HG02852 (cell line): ENCODE measurements around the gene RPS6KA5.
"Not testable (repeated sequence)": the region's sequence is repeated elsewhere in the genome, so short reads cannot be mapped to it uniquely, and the experiment has no call there.

Experiments used
- ATAC-seq: cut with Tn5 transposase; IDR thresholded peaks from one replicate; pipeline ENCODE4 v1.9.1; 2021; ENCODE audit warnings: mild to moderate bottlenecking, moderate library complexity; ENCODE audit not compliant: unreplicated experiment

RPS6KA5 gene

DNA sequence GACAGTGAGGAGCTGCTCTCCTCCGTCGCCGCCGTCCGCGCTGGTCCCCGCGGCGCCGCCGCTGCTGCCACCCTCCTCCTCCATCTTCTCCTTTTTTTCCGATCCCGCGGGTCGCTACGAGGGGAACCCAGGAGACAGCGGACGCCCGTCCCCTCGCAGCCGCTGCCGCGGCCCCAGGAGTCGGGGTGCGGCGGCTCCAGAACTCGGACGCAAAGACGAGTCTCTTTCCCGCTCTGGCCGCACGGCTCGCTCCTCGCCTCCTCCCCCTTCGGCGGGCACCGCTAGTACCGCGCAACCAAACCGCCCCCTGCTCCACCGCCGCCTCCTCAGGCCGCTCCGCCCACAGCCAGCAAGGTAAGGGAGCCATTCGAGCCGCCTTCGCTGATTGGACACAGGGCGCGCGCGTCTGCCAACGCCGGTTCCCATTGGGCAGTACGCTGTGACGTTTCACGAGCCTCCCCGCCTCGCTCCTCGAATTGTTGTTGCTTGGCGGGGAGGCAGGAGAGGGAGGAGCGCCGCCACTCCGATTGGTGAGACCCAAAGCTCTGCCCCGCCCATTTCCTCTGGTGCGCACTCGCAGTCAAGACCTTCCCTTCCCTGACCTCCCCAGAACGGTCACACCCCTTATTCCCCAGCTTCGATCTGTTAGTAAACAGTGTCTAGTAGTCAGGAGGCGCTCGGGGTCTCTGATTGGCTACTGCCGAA, at the start of gene RPS6KA5:
RPS6KA5 (minus strand) TSS at position 291 of the 705 bp plus-strand sequence; CDS start at position 84, 207 bp downstream.
- ATAC-seq = peak; percentile 88

DNA sequence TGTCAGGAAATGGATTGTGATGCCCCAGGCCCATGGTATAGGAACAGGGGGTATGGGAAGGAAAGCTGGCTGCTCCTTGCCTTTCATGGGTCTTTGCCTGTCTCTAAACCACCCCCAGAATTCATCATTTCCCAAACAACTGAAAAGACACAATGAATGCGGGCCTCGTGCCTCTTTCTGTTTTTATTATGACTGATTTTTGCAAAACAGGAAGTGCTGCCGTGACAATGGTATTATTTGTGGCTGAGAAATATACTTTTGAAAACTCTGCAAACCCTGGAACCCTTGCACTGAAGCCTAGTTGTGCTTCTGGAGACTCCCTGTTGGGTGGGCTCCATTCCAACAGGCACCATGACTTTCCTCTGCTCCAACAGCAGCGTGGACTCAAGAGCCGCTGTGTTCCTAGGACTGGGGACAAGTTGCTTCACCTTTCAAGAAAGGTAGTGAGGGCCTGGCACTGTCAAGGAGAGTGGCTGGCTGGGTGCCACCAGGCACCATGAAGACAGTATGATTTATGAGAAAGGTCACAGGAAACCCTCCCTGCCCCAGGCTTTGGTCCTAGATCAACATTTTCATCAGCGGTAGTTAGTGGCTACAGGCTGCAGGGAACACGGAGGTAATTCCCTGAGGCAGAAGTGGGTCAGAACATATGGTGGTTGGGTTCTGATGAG, 48.6 kb upstream of the RPS6KA5 start:
- no peak for ATAC-seq

DNA sequence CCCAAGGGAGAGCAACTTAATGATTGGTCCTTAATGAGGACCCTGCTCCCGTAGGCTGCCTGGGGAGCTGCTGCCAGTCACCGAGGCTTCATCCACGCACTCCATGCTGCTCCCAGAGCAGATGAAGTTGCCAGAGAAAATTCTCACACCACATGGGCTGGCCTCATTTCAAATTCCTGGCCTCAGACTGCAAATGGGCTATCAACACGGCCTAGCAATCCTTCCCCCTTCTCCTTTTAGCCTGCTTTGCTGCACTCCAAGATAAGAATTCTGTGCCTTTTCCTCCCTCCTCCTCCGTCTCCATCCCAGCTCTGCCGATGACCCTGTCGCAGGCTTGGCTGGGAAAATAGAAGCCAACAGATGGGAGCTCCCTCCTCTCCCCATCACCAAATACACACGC, 42.7 kb upstream of the RPS6KA5 start:
- no peak for ATAC-seq

DNA sequence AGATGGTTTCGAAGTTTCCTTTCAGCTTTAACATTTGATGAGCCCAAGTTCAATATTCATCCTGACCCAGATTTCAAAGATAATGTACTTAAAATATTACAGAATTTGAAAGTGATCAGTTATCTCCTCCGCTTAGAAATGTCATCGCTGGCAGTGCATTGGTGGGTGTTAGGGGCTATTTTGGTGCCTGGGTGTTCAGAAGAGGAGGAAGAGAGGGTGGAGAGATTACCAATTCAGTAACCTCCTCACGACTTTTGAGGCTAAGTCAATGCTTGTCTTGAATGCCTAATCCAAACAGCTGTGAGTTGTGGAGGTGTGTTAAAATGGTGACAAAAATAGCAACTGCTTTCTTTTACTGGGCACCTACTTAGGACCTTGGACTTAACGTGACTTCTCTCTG, 39.7 kb upstream of the RPS6KA5 start:
- no peak for ATAC-seq

DNA sequence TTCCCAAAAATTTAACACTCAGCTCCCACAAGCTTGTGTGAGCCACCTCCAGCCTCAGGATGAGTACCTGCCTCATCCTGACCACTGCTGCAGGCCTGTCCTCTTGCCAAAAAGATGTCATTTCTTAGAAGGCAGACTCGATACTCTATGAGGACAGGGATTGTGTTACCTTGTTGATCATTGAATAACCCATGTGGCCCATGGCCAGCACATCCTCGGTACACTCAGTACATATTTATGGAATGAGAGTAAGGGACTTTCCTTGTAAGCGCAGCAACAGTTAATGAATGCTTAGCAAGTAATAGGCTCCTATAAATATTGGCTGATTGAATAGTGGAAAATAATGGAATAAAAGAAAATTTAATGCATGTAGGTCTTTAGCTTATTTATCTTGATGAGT, 38.1 kb upstream of the RPS6KA5 start:
- no peak for ATAC-seq

DNA sequence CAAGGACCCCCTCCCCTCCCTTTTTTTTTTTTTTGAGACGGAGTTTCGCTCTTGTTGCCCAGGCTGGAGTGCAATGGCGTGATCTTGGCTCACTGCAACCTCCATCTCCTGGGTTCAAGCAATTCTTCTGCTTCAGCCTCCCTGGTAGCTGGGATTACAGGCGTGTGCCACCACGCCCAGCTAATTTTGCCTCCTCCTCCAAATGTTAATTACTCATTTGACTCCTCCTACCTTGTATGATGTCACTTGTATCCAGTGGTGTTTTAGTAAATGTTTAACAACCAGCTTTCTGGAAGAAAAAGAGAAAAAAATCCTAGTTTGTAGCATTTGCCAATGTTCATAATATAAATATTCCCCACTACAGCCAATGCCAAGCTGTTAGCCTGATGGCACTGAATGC, 37.2 kb upstream of the RPS6KA5 start:
- not testable (repeated sequence) for ATAC-seq

DNA sequence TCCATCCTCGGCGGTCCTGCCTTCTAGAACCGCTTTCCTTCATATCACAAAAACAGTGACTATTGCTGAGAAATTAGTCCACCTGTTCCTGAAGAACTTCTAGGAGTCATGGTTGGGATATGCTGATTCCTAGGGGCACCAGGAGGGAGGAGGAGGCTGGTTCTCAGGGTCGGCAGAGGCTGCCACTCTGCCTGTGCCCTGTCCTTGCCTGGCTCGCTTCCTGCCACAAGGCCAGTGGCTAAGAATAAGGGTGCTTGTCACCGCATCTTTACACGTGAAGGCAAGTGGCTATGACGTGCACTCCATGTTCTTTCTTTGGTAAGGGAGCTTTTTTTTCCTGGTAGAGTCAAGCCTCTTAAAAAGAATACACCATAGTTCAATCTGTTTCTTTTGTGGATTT, 34.7 kb upstream of the RPS6KA5 start:
- no peak for ATAC-seq

DNA sequence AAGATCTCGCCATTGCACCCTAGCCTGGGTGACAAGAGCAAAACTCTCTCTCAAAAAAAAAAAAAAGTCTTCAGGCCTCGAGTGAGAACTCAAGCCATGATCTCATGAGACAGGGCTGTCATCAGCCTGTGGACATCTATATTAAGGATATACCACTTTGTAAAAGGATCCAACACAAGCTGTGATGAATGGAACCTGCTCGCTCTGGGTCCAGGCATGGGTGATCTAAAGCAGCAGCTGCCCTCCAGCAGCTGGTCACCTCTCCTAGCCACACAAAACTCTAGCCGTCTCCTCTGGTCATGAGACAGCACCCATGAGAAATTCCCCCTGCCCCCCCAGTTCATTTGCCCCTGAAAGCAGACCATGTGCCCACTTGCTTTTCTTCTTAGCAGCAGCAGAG, 34.3 kb upstream of the RPS6KA5 start:
- ATAC-seq = no peak

DNA sequence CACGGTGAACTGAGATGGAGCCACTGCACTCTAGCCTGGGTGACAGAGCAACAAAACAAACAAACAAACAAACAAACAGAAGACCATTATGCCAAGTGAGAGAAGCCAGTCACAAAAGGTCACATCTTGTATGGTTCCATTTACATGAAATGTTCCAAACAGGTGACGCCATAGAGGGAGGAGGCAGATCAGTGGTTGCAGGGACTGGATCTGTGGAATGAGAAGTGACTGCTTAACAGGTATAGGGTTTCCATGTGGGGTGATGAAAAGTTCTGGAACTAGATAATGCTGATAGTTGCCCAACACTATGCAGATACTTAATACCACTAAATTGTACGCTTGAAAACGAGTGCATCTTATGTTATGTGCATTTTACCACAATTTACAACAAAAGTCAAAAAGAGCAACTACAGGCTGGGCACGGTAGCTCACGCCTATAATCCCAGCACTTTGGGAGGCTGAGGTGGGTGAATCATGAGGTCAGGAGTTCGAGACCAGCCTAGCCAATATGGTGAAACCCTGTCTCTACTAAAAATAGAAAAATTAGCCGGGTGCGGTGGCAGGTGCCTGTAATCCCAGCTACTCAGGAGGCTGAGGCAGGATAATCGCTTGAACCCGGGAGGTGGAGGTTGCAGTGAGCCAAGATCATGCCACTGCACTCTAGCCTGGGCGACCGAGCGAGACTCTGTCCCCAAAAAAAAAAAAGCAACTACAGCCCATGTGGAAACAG, 33.5 kb upstream of the RPS6KA5 start:
- not testable (repeated sequence) for ATAC-seq

DNA sequence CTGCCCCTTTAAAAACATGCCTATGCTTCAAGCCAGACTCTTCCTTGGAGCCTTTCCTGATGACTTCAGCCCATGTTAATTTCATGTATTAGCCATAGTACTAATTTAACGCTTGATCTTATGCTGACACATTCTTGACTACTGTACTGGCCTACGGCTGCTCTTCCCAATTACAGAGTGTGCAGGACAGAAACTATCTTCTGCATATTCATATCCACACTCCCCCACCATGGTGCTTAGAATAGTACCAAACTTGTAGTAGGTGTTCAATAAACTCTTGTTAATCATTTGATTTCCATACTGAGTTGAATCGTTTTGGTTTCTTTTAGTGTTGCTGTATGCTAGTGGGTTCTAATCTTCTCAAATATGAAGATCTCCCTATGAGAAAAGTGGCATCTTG, 31.6 kb upstream of the RPS6KA5 start:
- no peak for ATAC-seq

DNA sequence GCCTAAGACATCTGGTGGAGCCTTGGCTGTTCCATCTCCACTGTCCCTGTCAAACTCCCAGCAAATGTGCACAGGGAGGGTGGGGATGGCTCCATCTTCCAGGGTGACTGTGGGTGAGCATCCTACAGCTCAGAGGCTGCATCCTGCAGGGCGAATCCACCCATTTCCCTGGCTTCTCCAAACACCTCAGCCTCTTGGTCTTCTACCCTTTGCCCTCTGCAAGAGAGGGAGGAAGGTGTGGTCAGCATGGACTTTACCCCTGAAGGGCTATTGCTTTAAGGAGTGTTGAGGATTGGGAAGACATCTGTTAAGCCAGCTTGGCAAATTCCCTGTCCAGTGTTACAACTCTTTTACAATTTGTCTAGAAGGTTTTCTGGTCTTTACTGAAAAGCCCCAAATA, 30.3 kb upstream of the RPS6KA5 start:
- ATAC-seq = no peak

DNA sequence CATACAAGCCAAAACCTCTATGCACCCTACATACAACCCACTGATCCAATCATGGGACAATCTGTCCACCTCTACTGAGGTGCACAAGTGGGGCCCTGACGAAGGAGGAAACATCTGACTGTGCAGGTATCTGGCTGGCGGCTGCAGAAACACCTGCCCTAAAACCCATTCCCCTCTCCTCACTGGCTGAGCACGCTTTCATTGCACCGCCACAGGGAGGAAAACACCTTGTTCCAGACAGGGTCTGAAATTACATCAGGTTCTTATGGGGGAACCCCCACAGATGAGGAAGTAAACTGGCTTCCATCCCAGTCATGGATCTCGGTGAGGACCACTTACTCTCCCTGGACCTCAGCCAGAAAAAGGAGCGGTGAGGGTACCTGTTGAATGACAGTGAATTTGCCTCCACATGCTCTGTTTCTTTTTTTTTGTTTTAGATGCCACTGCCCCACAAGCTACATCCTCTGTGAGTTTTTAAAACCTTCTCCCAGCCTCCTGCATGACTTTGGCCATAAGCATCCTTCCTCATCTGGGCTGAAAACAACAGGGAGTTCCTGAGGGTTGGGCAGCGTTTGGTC, 29.6 kb upstream of the RPS6KA5 start:
- ATAC-seq = no peak

DNA sequence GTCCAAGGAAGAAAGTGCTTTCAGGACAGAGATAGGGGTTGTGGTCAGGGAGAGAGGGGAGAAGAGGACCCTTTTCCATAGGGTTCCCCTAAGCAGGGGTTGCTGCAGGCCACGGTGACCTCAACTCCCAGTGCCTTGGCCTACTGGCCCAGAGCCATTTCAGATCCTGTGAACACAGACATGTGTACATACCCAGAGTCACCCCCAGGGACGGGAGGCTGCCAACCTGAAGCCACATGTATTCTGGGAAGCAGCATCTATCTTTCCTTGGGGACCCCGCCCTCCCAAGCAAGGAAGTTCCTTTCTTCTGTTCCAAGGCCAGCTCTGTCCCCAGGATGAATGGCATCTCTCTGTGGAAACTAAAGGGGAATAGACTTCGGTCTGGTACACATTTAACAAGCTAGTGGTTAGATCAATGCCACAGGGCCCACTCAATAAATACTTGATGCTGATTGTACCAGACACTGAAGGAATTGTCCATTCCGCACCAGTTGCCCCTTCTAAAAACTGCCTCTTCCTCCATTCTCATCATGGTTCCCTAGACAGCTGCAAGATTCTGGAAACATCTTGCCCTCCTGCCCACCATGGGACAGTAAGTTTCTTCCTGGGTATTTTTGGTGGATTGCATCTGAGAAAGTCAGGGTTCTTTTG, 28.3 kb upstream of the RPS6KA5 start:
- ATAC-seq = no peak

DNA sequence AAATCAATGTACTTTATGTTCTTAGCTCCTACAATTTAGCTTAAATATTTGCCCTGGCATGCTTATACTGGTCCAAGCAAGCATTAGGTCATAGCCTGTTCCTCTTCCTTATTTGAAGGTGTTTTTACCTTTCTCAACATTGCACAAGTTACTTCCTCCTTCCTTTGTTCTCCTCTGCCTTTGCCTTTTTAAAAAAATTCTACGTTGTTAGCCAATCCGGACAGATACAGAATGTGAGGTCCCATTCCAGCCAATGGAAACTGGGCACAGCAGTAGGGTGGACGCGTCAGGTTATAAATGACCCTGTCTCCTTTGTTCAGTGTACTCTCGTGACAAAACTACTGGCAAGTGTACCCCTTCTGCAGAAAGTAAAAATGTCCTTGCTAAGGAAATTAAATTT, 27.0 kb upstream of the RPS6KA5 start:
- not testable (repeated sequence) for ATAC-seq

DNA sequence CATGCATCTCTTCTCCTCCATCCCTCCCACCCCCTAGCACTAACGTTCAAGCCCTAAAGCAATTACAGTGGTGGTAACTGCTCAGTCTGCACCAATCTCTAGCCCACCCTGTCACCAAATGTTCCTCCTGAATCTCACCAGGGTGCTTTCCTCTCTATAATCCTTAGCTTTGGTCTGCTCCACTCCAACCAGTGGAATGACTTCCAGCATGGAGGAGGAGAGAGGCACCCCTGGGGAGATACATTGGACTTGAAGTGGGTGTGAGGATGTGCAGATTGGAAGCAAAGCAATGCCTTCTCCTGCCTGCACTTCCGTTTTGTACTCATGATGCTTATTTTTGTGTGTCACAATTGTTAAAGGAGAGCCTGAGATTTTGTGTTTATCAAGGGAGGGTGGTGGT, 24.1 kb upstream of the RPS6KA5 start:
- ATAC-seq = no peak

DNA sequence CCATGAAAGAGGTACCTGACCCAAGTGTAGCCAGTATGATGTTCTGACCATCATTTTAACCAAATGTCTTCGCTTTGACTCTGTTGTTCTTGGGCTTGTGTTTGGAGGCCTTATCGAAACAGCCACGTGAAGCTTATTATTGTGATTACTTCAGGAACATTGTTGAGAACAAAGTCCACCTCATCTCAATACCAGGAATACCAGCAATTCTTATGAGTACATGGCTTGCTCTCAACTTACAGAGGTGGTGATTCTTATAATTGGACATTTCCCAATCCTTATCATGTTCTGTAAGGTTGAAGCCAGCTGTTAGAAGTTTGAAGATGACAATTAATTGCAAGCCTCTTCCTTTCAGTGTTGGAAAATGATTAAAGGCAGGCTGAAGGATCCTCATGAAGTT, 21.8 kb upstream of the RPS6KA5 start:
- ATAC-seq = no peak

DNA sequence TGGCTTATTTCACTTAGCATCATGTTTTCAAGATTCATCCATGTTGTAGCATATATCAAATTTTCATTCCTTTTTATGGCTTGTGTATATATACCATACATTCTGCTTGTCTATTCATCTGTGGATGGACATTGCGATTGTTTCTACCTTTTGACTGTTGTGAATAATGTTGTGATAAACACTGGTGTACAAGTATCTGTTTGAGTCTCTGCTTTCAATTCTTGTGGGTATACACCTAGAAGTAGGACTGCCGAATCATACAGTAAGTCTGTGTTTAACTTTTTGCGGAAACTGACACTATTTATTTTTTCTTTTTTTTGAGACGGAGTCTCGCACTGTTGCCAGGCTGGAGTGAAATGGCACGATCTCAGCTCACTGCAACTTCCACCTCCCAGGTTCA, 19.6 kb upstream of the RPS6KA5 start:
- ATAC-seq = no peak

DNA sequence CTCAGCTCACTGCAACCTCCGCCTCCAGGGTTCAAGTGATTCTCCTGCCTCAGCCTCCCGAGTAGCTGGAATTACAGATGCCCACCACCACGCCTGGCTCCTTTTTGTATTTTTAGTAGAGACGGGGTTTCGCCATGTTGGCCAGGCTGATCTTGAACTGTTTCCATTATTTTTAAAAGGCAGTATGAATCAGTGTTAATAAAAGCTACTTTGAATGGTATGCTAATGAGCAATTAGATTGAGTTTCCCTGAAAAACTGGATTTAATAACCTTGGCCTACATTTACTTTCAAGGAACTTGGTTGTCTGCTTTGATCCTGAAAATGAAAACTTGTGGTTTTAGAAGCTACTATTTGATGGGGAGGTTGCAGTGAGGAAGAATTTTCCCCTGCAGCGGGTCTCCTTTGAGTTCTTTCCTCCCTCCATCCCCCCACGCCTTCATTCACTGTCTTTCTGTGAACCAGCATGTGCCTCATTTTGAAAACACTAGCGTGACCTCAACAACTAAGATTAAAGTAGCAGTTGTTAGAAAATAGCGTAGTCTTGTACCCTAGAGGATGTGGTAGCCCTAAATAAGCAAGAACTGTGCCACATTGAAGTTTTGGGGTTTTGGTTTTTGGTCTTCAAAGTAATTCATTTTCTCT, 17.8 kb upstream of the RPS6KA5 start:
- ATAC-seq = peak; percentile 78

DNA sequence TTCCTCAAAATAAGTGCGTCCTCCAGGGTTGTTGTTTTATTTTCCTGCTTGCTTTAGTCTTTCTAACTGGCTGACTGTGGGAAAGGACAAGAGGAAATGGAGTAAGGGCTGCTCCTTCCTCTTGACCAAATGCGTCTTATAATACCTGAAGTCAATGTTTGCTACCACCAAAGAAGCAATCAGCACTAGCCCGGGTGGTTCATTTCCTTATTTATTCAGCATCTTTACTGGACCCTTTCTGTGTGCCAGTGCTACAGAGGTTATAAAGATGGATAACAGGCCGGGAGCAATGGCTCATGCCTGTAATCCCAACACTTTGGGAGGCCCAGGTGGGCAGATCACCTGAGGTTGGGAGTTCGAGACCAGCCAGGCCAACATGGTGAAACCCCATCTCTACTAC, 15.1 kb upstream of the RPS6KA5 start:
- no peak for ATAC-seq

DNA sequence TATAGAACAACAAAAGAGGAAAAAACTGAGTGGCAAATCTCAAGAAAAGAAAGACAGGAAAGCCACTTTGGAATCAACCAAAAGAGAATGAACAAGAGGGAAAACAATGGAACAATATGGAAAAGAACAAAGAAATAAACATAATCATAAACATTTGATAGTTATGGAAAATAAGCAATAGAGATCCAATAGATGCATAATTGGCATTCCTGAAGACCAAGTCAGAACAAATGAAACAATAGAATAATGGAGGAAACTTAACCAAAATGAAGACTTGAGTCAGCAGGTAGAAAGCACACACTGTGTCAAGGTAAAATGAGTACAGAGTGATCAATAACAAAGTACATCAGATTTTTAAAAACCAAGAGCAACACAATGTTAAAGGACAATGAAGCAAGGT, 10.1 kb upstream of the RPS6KA5 start:
- no peak for ATAC-seq

DNA sequence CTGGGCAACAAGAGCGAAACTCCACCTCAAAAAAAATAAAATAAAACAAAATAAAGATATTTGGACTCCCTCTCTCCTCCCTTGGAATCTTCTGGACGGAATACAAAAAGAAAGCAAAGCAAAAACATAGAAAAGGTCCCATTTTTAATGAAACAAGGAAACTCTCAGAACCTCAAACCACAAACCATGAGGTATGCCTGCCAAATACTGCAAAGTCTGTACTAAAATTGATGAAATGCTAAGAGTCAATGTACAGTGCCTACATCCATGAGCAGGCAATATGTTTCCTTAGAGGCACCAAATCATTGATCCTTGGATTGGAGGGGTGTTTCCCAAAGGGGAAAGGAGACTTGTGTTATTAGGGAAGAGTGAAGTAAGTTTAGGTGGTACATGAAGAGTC, 8.2 kb upstream of the RPS6KA5 start:
- ATAC-seq = no peak
